Spinal cord (tissue), 10 donors: ENCODE results near the gene NCAPD3. TPM values are rescaled to one million over a fixed set of nuclear protein-coding genes. Genes with fewer than 3 reads are reported as not detected.

Experiments
- DNase-seq, 6 donors: peaks; one replicate each; pipeline versions ENCODE4 v3.0.0 to v3.0.0-alpha.2; 2013 to 2015; ENCODE audit warnings: low spot score in 6 of 6, low read depth in 4 of 6
- H3K27ac ChIP-seq: one replicate; pipeline ENCODE4 v1.5.1; 2013; ENCODE audit warnings: low read depth, low read length, control low read depth
- H3K27me3 ChIP-seq: one replicate; pipeline ENCODE4 v1.6.1; 2013; ENCODE audit warnings: low read length; ENCODE audit not compliant: control insufficient read depth, insufficient read depth
- H3K36me3 ChIP-seq: one replicate; pipeline ENCODE4 v1.6.1; 2013; ENCODE audit warnings: low read length; ENCODE audit not compliant: control insufficient read depth, insufficient read depth
- H3K4me1 ChIP-seq: one replicate; pipeline ENCODE4 v1.6.1; 2013; ENCODE audit warnings: low read length; ENCODE audit not compliant: control insufficient read depth, insufficient read depth
- H3K4me3 ChIP-seq: one replicate; pipeline ENCODE4 v1.5.1; 2013; ENCODE audit warnings: low read depth, low read length, control low read depth
- H3K9me3 ChIP-seq: one replicate; pipeline ENCODE4 v1.6.1; 2013; ENCODE audit warnings: low read length; ENCODE audit not compliant: control insufficient read depth, insufficient read depth
- WGBS: methylation state at CpG from one replicate; pipeline ENCODE4 v1.1.5; 2013; ENCODE audit warnings: missing lambda C conversion rate; ENCODE audit not compliant: insufficient coverage; 5-methylcytosine and 5-hydroxymethylcytosine counted together
- polyA plus RNA-seq, 2 donors: library from polyadenylated mRNA; unstranded; fragments of 120-200 nt; gene quantifications; one replicate each; pipeline ENCODE4 v1.2.1, GENCODE V29; 2013; ENCODE audit not compliant: insufficient read length in 2 of 2
- total RNA-seq, 2 donors: library from RNA; depleted of rRNA in 1 of 2; stranded (reverse); fragments of 120-200 nt in 1 of 2; fragments of >200 nt in 1 of 2; gene quantifications; one replicate each; pipeline versions ENCODE4 v1.2.3 to v1.2.4, GENCODE V29; 2013 to 2014
- donor health status: healthy.

NCAPD3 gene
- total and polyA plus RNA-seq, 4 donors, result 18.8 to 23.0 (median 21.8) TPM

GRCh38 chr11:134153147-134153905 lies 70.4 kb downstream of the NCAPD3 start:
- no peaks in the 10 kb centered on the region for H3K27me3 ChIP-seq
- DNase-seq, result no peak
- H3K9me3 ChIP-seq, result no peaks in the 10 kb centered on the region
- peaks cover 23% of the 10 kb centered on the region for H3K4me1 ChIP-seq
- H3K27ac ChIP-seq, result no peak overlapping the region
- no peak overlapping the region for H3K4me3 ChIP-seq
- H3K36me3 ChIP-seq, result peaks cover 77% of the 10 kb centered on the region
- WGBS, result 89% methylated on average over 30 of the region's 30 CpGs

- Histone ChIP-seq H3K36me3 (peaks cover 75% of the 10 kb centered on the region), H3K9me3 (no peaks in the 10 kb centered on the region), H3K4me1 (peaks cover 23% of the 10 kb centered on the region), H3K27me3 (no peaks in the 10 kb centered on the region), H3K4me3 (no peak overlapping the region), H3K27ac (no peak overlapping the region)
- 44% methylated on average over 8 of the region's 9 CpGs for WGBS
- DNase-seq, result peak in 1 of 6 donors; percentile 56
Measured at GRCh38 chr11:134152696-134153095, 71.1 kb downstream of the NCAPD3 start.

DNA sequence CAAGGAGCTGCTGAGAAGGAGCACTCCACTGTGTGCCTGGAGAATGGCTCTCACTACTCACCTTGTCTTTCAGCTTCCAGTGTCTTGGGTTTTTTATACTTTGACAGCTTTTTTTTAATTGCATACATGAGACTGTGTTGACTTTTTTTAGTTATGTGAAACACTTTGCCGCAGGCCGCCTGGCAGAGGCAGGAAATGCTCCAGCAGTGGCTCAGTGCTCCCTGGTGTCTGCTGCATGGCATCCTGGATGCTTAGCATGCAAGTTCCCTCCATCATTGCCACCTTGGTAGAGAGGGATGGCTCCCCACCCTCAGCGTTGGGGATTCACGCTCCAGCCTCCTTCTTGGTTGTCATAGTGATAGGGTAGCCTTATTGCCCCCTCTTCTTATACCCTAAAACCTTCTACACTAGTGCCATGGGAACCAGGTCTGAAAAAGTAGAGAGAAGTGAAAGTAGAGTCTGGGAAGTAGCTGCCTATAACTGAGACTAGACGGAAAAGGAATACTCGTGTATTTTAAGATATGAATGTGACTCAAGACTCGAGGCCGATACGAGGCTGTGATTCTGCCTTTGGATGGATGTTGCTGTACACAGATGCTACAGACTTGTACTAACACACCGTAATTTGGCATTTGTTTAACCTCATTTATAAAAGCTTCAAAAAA lies 72.6 kb downstream of the NCAPD3 start:
- no peaks in the 10 kb centered on the region for H3K27me3 ChIP-seq
- no peak for DNase-seq
- no peak overlapping the region for H3K4me3 ChIP-seq
- no peaks in the 10 kb centered on the region for H3K9me3 ChIP-seq
- peaks cover 23% of the 10 kb centered on the region for H3K4me1 ChIP-seq
- H3K27ac ChIP-seq, result no peak overlapping the region
- WGBS, result 55% methylated on average over 4 of the region's 10 CpGs
- H3K36me3 ChIP-seq, result peaks cover 82% of the 10 kb centered on the region

- WGBS, result 76% methylated on average over 10 of the region's 12 CpGs
- Histone ChIP-seq H3K4me1 (peaks cover 23% of the 10 kb centered on the region), H3K27ac (no peak overlapping the region)
Measured at GRCh38 chr11:134150195-134150903, 73.4 kb downstream of the NCAPD3 start.

GRCh38 chr11:134149371-134149770 lies 74.4 kb downstream of the NCAPD3 start:
- Histone ChIP-seq H3K36me3 (peaks cover 78% of the 10 kb centered on the region), H3K27me3 (no peaks in the 10 kb centered on the region), H3K27ac (no peak overlapping the region), H3K4me1 (peaks cover 23% of the 10 kb centered on the region), H3K9me3 (no peaks in the 10 kb centered on the region), H3K4me3 (no peak overlapping the region)
- no peak for DNase-seq
- WGBS, result 89% methylated on average over 9 of the region's 16 CpGs

More at GRCh38 chr11:134150195-134150903, 73.4 kb downstream of the NCAPD3 start:
- no peak overlapping the region for H3K4me3 ChIP-seq
- H3K9me3 ChIP-seq, result no peaks in the 10 kb centered on the region
- H3K27me3 ChIP-seq, result no peaks in the 10 kb centered on the region
- DNase-seq, result peak in 1 of 6 donors; percentile 55
- peaks cover 81% of the 10 kb centered on the region for H3K36me3 ChIP-seq

GRCh38 chr11:134146598-134146997 lies 77.2 kb downstream of the NCAPD3 start:
- no peak for DNase-seq
- WGBS, result 97% methylated on average over 2 of the region's 3 CpGs
- no peaks in the 10 kb centered on the region for H3K9me3 ChIP-seq
- H3K4me1 ChIP-seq, result peaks cover 10% of the 10 kb centered on the region
- H3K27ac ChIP-seq, result no peak overlapping the region
- no peak overlapping the region for H3K4me3 ChIP-seq
- H3K36me3 ChIP-seq, result peaks cover 61% of the 10 kb centered on the region
- no peaks in the 10 kb centered on the region for H3K27me3 ChIP-seq

- no peak for DNase-seq
- peaks cover 4% of the 10 kb centered on the region for H3K4me1 ChIP-seq
- H3K27me3 ChIP-seq, result no peaks in the 10 kb centered on the region
- 93% methylated on average over 5 of the region's 8 CpGs for WGBS
- H3K9me3 ChIP-seq, result no peaks in the 10 kb centered on the region
- H3K4me3 ChIP-seq, result no peak overlapping the region
- peaks cover 63% of the 10 kb centered on the region for H3K36me3 ChIP-seq
- no peak overlapping the region for H3K27ac ChIP-seq
Measured at GRCh38 chr11:134145715-134146114, 78.1 kb downstream of the NCAPD3 start.

DNA sequence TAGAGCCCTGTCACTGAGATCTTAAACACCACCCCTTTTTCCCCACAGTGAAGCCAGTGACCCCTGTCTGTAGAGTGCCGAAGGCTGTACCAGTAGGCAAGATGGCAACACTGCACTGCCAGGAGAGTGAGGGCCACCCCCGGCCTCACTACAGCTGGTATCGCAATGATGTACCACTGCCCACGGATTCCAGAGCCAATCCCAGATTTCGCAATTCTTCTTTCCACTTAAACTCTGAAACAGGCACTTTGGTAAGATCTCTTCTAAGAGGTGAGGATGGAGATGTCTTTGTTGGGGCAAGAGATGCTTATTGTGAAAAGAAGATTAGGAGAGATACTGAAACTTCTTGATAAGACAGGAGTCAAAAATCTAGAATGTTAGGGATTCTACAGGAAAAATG lies 79.0 kb downstream of the NCAPD3 start:
- Histone ChIP-seq H3K9me3 (no peaks in the 10 kb centered on the region), H3K4me3 (no peak overlapping the region), H3K27me3 (no peaks in the 10 kb centered on the region), H3K36me3 (peaks cover 56% of the 10 kb centered on the region), H3K4me1 (peaks cover 4% of the 10 kb centered on the region), H3K27ac (no peak overlapping the region)
- 94% methylated on average over 3 of the region's 5 CpGs for WGBS
- DNase-seq, result no peak

GRCh38 chr11:134143801-134144200 lies 80.0 kb downstream of the NCAPD3 start:
- peaks cover 48% of the 10 kb centered on the region for H3K36me3 ChIP-seq
- WGBS, result 96% methylated on average over 2 of the region's 3 CpGs

More at GRCh38 chr11:134143801-134144200, 80.0 kb downstream of the NCAPD3 start:
- H3K27ac ChIP-seq, result no peak overlapping the region
- peaks cover 8% of the 10 kb centered on the region for H3K4me1 ChIP-seq
- DNase-seq, result no peak
- H3K27me3 ChIP-seq, result no peaks in the 10 kb centered on the region
- H3K9me3 ChIP-seq, result no peaks in the 10 kb centered on the region
- H3K4me3 ChIP-seq, result no peak overlapping the region
